ENCODE measurements around the gene CFAP221. TPM values are rescaled to one million over a fixed set of nuclear protein-coding genes. Genes with fewer than 3 reads are reported as not detected.

The CFAP221 gene
- total and polyA plus RNA-seq, 4 experiments from 2014 or later: not detected

DNA sequence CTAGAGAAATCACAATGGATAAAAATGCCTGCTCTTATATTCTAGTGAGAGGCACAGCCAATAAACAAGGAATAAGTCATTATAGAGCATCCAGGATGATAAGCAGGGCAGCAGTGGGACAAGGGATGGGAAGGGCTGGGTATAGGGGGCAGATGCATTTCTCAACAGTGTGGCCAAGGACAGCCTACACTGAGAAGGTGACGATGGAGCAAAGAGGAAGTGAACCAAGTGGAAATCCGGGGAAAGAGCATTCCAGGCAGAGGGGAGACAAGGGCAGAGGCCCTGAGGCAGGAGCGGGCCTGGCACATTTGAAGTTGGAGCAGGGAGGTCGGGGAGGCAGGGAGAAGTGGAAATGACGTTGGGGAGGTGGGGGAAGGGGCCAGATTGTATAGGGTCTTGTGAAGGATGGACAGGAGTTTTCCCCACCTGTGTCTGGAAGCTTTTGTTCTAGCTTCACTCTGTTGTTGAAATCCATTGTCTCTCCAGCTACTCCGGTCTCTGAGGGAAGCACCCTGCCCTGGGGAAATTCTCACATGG lies 152.3 kb downstream of the CFAP221 start:
- ChIA-PET POLR2A (ENCODE audit: partially characterized antibody) (interaction anchor here (4.2 kb wide), 1 partner anchor 18 kb away, joined by 31 read pairs; the partner anchor contains the start of gene TMEM177), CTCF (ENCODE audit: partially characterized antibody) (interaction anchor here (0.6 to 1.4 kb wide), 2 partner anchors 35 to 984 kb away, joined by 3 to 4 read pairs; no protein-coding TSS in a partner anchor)
- Histone ChIP-seq H3K4me1 (ENCODE audit: insufficient read depth, low read length) (peaks cover 35% of the 10 kb centered on the region), H3K27me3 (ENCODE audit: insufficient read depth, low read length) (no peaks in the 10 kb centered on the region), H3K36me3 (ENCODE audit: insufficient read depth, low read length) (no peaks in the 10 kb centered on the region), H3K9me3 (ENCODE audit: control insufficient read depth in 1 of 2, low read length in 2 of 2) (no peaks in the 10 kb centered on the region), H3K4me3 (ENCODE audit: low read length in 2 of 2) (no peak overlapping the region), H3K27ac (ENCODE audit: low read depth, low read length) (no peak overlapping the region)
- H3K4me3 Mint-ChIP-seq: no peak overlapping the region
- peaks cover 0 to 3% of the 10 kb centered on the region in 2 donors for H3K27me3 Mint-ChIP-seq
- intact Hi-C loops (cut with micrococcal nuclease): no loop called here
- no peaks in the 10 kb centered on the region for H3K9me3 Mint-ChIP-seq
- H3K4me1 Mint-ChIP-seq: peaks cover 14 to 23% (median 21%) of the 10 kb centered on the region in 4 donors
- no peak for DNase-seq
- peak overlapping the region in 3 of 7 donors; percentile 5 to 82 (median 29) for H3K27ac Mint-ChIP-seq
- peaks cover 0 to 1% of the 10 kb centered on the region in 2 donors for H3K36me3 Mint-ChIP-seq

DNA sequence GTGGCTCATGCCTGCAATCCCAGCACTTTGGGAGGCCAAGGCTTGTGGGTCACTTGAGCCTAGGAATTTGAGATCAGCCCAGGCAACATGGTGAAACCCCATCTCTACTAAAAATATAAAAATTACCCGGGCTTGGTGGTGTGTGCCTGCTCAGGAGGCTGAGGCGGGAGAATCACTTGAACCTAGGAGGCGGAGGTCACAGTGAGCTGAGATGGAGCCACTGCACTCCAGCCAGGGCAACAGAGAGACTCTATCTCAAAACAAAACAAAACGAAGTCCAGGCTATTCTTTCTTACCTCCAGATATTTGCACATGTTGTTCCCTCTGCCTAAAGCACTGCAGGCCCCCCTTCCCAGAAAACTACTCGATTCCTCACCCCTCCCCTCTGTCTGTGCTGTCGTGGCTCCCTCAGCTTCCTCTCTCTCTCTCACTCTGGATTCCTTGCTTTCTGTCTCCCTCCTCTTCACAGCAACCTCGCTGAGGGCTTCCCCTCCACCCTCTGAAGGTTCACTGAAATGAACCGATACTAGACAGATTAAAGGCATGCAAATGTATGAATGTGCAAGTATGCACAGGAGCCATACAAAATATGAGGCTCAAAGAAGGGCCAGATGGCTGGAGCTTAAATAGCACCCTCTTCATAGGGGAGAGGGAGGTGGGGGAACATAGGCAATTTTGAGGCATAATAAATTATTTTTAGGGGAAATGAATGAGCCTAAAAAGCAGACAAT lies 153.2 kb downstream of the CFAP221 start:
- peak overlapping the region in 6 of 7 donors; percentile 5 to 78 (median 60) for H3K27ac Mint-ChIP-seq
- Histone ChIP-seq H3K27me3 (ENCODE audit: insufficient read depth, low read length) (no peaks in the 10 kb centered on the region), H3K9me3 (ENCODE audit: control insufficient read depth in 1 of 2, low read length in 2 of 2) (no peaks in the 10 kb centered on the region), H3K27ac (ENCODE audit: low read depth, low read length) (no peak overlapping the region), H3K4me1 (ENCODE audit: insufficient read depth, low read length) (peaks cover 35% of the 10 kb centered on the region), H3K36me3 (ENCODE audit: insufficient read depth, low read length) (no peaks in the 10 kb centered on the region), H3K4me3 (ENCODE audit: low read length in 2 of 2) (no peak overlapping the region)
- H3K4me1 Mint-ChIP-seq: peaks cover 14 to 23% (median 21%) of the 10 kb centered on the region in 4 donors
- intact Hi-C loops (cut with micrococcal nuclease): no loop called here
- CTCF ChIA-PET (ENCODE audit: partially characterized antibody): interaction anchor here (1.1 to 1.4 kb wide), 2 partner anchors 36 to 55 kb away, joined by 3 to 4 read pairs; no protein-coding TSS in a partner anchor
- POLR2A ChIA-PET (ENCODE audit: partially characterized antibody): interaction anchor here (0.6 to 4.2 kb wide), 2 partner anchors 19 to 1733 kb away, joined by 3 to 31 read pairs; partner anchors contain the start of gene TMEM177
- no peak for DNase-seq
- peaks cover 0 to 1% of the 10 kb centered on the region in 2 donors for H3K36me3 Mint-ChIP-seq
- H3K9me3 Mint-ChIP-seq: no peaks in the 10 kb centered on the region
- H3K27me3 Mint-ChIP-seq: peaks cover 0 to 3% of the 10 kb centered on the region in 2 donors
- peak overlapping the region in 4 of 8 donors; percentile 15 to 49 (median 27) for H3K4me3 Mint-ChIP-seq

DNA sequence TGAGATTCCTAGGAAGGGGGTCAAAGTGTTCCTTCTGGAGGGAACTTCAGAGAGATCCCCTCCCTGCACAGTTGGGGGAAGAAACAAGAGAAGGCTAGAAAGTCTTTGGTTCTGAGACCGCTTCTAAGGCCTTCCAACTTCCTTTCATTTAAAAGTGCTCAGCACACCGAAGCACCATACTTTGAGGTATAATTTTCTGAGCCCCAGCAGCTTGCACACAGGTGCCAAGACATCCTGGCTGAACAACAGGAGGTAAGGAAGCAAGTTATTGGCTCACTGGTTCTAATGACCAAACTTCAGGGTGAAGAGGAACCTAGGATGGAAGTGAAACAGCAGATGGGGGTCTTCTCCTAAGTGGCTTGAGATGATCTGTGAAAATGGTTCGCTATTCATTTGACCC lies 154.0 kb downstream of the CFAP221 start:
- no peak for DNase-seq
- Mint-ChIP-seq H3K9me3 (no peaks in the 10 kb centered on the region), H3K4me3 (peak overlapping the region in 2 of 8 donors; percentile 31 to 49), H3K36me3 (peaks cover 0 to 1% of the 10 kb centered on the region in 2 donors), H3K27me3 (peaks cover 0 to 3% of the 10 kb centered on the region in 2 donors), H3K4me1 (peaks cover 18 to 26% (median 24%) of the 10 kb centered on the region in 4 donors), H3K27ac (peak overlapping the region in 3 of 7 donors; percentile 5 to 77 (median 31))
- Histone ChIP-seq H3K4me1 (ENCODE audit: insufficient read depth, low read length) (peaks cover 41% of the 10 kb centered on the region), H3K27ac (ENCODE audit: low read depth, low read length) (no peak overlapping the region), H3K27me3 (ENCODE audit: insufficient read depth, low read length) (no peaks in the 10 kb centered on the region), H3K9me3 (ENCODE audit: control insufficient read depth in 1 of 2, low read length in 2 of 2) (no peaks in the 10 kb centered on the region), H3K36me3 (ENCODE audit: insufficient read depth, low read length) (no peaks in the 10 kb centered on the region), H3K4me3 (ENCODE audit: low read length in 2 of 2) (no peak overlapping the region)
- CTCF ChIA-PET (ENCODE audit: partially characterized antibody): interaction anchor here (1.1 to 2.6 kb wide), 3 partner anchors 37 to 477 kb away, joined by 3 to 14 read pairs (median 4); no protein-coding TSS in a partner anchor
- POLR2A ChIA-PET (ENCODE audit: partially characterized antibody): interaction anchor here (0.6 to 4.2 kb wide), 2 partner anchors 19 to 1734 kb away, joined by 3 to 31 read pairs; partner anchors contain the start of gene TMEM177
- intact Hi-C loops (cut with micrococcal nuclease): no loop called here

DNA sequence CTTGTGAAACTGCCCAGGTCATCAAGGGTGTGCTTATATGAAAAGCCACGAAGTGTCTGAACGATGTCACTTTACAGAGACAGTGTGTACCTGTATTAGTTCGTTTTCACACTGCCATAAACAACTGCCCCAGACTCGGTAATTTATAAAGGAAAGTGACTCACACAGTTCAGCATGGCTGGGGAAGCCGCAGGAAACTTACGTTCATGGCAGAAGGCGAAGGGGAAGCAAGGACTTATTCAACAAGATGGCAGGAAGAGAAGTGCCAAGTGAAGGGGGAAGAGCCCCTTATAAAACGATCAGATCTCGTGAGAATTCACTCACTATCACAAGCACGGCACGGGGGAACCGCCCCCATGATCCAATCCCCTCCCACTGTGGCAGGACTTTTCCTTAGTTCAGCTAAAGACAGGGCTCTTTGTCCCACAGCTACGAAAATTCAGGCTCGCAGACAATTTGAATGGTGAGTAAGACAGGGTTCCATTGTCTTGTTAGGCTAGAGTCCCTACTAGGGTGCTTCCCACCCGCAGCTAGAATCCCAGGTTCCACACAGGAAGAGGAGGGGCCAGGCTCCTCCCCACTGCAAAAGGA lies 154.9 kb downstream of the CFAP221 start:
- Mint-ChIP-seq H3K9me3 (no peaks in the 10 kb centered on the region), H3K4me3 (no peak overlapping the region), H3K36me3 (peaks cover 0 to under 1% of the 10 kb centered on the region in 2 donors), H3K4me1 (peaks cover 14 to 28% (median 22%) of the 10 kb centered on the region in 4 donors), H3K27ac (peak overlapping the region in 2 of 7 donors; percentile 18 to 25), H3K27me3 (peaks cover 0 to 3% of the 10 kb centered on the region in 2 donors)
- intact Hi-C loops (cut with micrococcal nuclease): no loop called here
- H3K27me3 ChIP-seq (ENCODE audit: insufficient read depth, low read length): no peaks in the 10 kb centered on the region
- no peak overlapping the region for H3K4me3 ChIP-seq (ENCODE audit: low read length in 2 of 2)
- no peaks in the 10 kb centered on the region for H3K36me3 ChIP-seq (ENCODE audit: insufficient read depth, low read length)
- ChIA-PET POLR2A (ENCODE audit: partially characterized antibody) (no interaction called here), CTCF (ENCODE audit: partially characterized antibody) (interaction anchor here (0.7 to 2.6 kb wide), 6 partner anchors 11 to 476 kb away, joined by 3 to 14 read pairs (median 3); no protein-coding TSS in a partner anchor)
- no peak overlapping the region for H3K27ac ChIP-seq (ENCODE audit: low read depth, low read length)
- no peaks in the 10 kb centered on the region for H3K9me3 ChIP-seq (ENCODE audit: control insufficient read depth in 1 of 2, low read length in 2 of 2)
- H3K4me1 ChIP-seq (ENCODE audit: insufficient read depth, low read length): peaks cover 47% of the 10 kb centered on the region
- no peak for DNase-seq

DNA sequence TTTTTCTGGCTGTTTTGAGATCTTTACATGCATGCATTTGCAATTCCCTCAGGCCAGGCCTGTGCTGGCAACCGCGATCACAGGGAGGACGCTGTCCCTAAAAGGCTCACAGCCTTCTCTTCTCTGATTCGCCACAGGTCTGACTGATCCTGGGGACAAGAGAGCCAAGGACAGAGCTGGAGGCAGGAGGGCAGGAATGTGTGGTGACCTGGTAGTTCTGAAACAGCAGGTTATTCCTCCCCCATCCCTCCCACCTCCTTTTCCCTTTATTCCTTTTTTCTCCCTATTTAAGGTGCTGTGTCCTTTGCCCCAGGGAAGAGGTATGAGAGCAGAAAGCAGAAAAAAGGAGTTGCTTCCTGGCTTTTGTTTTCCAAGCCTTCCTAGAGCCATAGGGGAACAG lies 156.6 kb downstream of the CFAP221 start:
- peaks cover 0 to 2% (median 0%) of the 10 kb centered on the region in 8 donors for H3K9me3 Mint-ChIP-seq
- no peak overlapping the region for H3K27ac ChIP-seq (ENCODE audit: low read depth, low read length)
- H3K27ac Mint-ChIP-seq: peak overlapping the region in 1 of 7 donors; percentile 57
- intact Hi-C loops (cut with micrococcal nuclease): no loop called here
- DNase-seq: no peak
- no peaks in the 10 kb centered on the region for H3K36me3 ChIP-seq (ENCODE audit: insufficient read depth, low read length)
- peaks cover 9 to 28% (median 20%) of the 10 kb centered on the region in 4 donors for H3K4me1 Mint-ChIP-seq
- peaks cover 0 to 3% of the 10 kb centered on the region in 2 donors for H3K27me3 Mint-ChIP-seq
- no peaks in the 10 kb centered on the region for H3K27me3 ChIP-seq (ENCODE audit: insufficient read depth, low read length)
- H3K4me3 Mint-ChIP-seq: no peak overlapping the region
- peaks cover 36% of the 10 kb centered on the region for H3K4me1 ChIP-seq (ENCODE audit: insufficient read depth, low read length)
- POLR2A ChIA-PET (ENCODE audit: partially characterized antibody): no interaction called here
- H3K9me3 ChIP-seq (ENCODE audit: control insufficient read depth in 1 of 2, low read length in 2 of 2): no peaks in the 10 kb centered on the region
- peaks cover 0 to 14% of the 10 kb centered on the region in 2 donors for H3K36me3 Mint-ChIP-seq
- H3K4me3 ChIP-seq (ENCODE audit: low read length in 2 of 2): no peak overlapping the region
- CTCF ChIA-PET (ENCODE audit: partially characterized antibody): interaction anchor here (0.8 to 5.1 kb wide), 5 partner anchors 118 to 647 kb away, joined by 4 to 84 read pairs (median 5); no protein-coding TSS in a partner anchor

DNA sequence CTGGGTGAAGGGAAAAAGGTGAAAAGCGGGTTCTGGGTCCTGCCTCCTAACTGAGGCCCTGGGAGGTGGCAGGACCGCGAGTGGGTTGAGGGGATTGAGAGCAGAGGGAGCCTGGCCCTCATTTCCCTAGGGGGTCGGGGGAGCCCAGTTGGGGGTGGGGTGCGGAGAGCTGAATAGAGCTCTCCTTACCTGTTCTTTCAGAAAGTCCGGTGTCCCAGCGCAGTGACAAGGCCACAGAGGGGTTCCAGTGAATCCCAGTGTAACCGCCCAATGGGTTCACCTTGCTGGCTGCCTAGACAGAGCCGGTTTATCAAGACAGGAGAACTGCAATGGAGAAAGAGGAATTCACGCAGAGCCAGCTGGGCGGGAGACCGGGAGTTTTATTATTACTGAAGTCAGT lies 157.1 kb downstream of the CFAP221 start:
- peaks cover 0 to 14% of the 10 kb centered on the region in 2 donors for H3K36me3 Mint-ChIP-seq
- POLR2A ChIA-PET (ENCODE audit: partially characterized antibody): interaction anchor here (1.2 kb wide), 1 partner anchor 474 kb away, joined by 4 read pairs; no protein-coding TSS in a partner anchor
- peaks cover 7 to 28% (median 20%) of the 10 kb centered on the region in 4 donors for H3K4me1 Mint-ChIP-seq
- H3K27me3 Mint-ChIP-seq: peaks cover 0 to 3% of the 10 kb centered on the region in 2 donors
- Histone ChIP-seq H3K4me1 (ENCODE audit: insufficient read depth, low read length) (peaks cover 33% of the 10 kb centered on the region), H3K9me3 (ENCODE audit: control insufficient read depth in 1 of 2, low read length in 2 of 2) (no peaks in the 10 kb centered on the region), H3K4me3 (ENCODE audit: low read length in 2 of 2) (no peak overlapping the region), H3K27me3 (ENCODE audit: insufficient read depth, low read length) (no peaks in the 10 kb centered on the region), H3K27ac (ENCODE audit: low read depth, low read length) (no peak overlapping the region), H3K36me3 (ENCODE audit: insufficient read depth, low read length) (no peaks in the 10 kb centered on the region)
- intact Hi-C loops (cut with micrococcal nuclease): no loop called here
- no peak overlapping the region for H3K4me3 Mint-ChIP-seq
- CTCF ChIA-PET (ENCODE audit: partially characterized antibody): interaction anchor here (1.4 to 5.1 kb wide), 4 partner anchors 10 to 611 kb away, joined by 4 to 84 read pairs (median 18); no protein-coding TSS in a partner anchor
- H3K9me3 Mint-ChIP-seq: peaks cover 0 to 2% (median 0%) of the 10 kb centered on the region in 8 donors
- peak overlapping the region in 1 of 7 donors; percentile 24 for H3K27ac Mint-ChIP-seq
- DNase-seq: no peak
